T-cell (primary cell): Measurements from ENCODE around the gene PKD2L1. TPM values are rescaled to one million over a fixed set of nuclear protein-coding genes. Genes with fewer than 3 reads are reported as not detected.

Experiments used
- ATAC-seq, 4 experiments: fragments of 200-7000 bp in 3 of 4; fragments of 150-1000 bp in 1 of 4; cut with Tn5 transposase; replicated peaks in 1 of 4; 1 replicate in 3 of 4; 2 replicates in 1 of 4; pipeline ENCODE4 v1.10.0; 2021; ENCODE audit warnings: moderate library complexity in 3 of 4, mild to moderate bottlenecking in 2 of 4, moderate number of reproducible peaks in 1 of 4
- CTCF ChIA-PET, 2 donors: fragments of 300-600 bp; sonication (Branson Sonifier 250); formaldehyde crosslinking; loops; one replicate each; lab custom pipeline; 2022; ENCODE audit warnings: antibody characterized with exemption in 2 of 2; lab: Charles Lee
- POLR2A ChIA-PET, 2 donors: fragments of 300-600 bp; sonication (Branson Sonifier 250); formaldehyde crosslinking; loops; one replicate each; lab custom pipeline; 2022; ENCODE audit warnings: antibody characterized with exemption in 2 of 2; lab: Charles Lee
- DNase-seq, 35 experiments: peaks; one replicate each; pipeline versions ENCODE4 v3.0.0 to v3.0.0-alpha.2; 2013 to 2023
- H3K27ac ChIP-seq: one replicate; pipeline ENCODE4 v1.5.1; 2013; ENCODE audit warnings: low read length
- H3K27me3 ChIP-seq, 2 experiments: replicated peaks in 1 of 2; 1 replicate in 1 of 2; 2 replicates in 1 of 2; pipeline versions ENCODE4 v1.6.1 to v1.7.0; 2013; ENCODE audit warnings: low read length in 1 of 2, mixed read lengths in 1 of 2; ENCODE audit not compliant: control insufficient read depth in 2 of 2, insufficient read depth in 2 of 2; ENCODE audit errors: extremely low read depth in 1 of 2
- H3K36me3 ChIP-seq, 2 donors: 1 replicate in 1 of 2; 2 replicates in 1 of 2; pipeline versions ENCODE4 v1.6.1 to v1.7.0; 2013; ENCODE audit warnings: low read length in 1 of 2; ENCODE audit not compliant: control insufficient read depth in 2 of 2, insufficient read depth in 1 of 2; ENCODE audit errors: extremely low read depth in 1 of 2
- H3K4me1 ChIP-seq, 2 experiments: 1 replicate in 1 of 2; 2 replicates in 1 of 2; pipeline versions ENCODE4 v1.6.1 to v1.7.0; 2013; ENCODE audit warnings: low read length in 2 of 2, mixed read lengths in 1 of 2; ENCODE audit not compliant: insufficient read depth in 2 of 2, control insufficient read depth in 1 of 2; ENCODE audit errors: extremely low read depth in 1 of 2
- H3K4me3 ChIP-seq, 2 donors: 1 replicate in 1 of 2; 2 replicates in 1 of 2; pipeline versions ENCODE4 v1.5.1 to v1.7.0; 2013; ENCODE audit warnings: mild to moderate bottlenecking in 2 of 2, low read length in 1 of 2, moderate library complexity in 1 of 2; ENCODE audit not compliant: control insufficient read depth in 1 of 2; ENCODE audit errors: extremely low read depth in 1 of 2
- H3K9me3 ChIP-seq: 2 replicates; pipeline ENCODE4 v1.7.0; 2013
- H3K27ac Mint-ChIP-seq, 2 donors: one replicate each; pipeline ENCODE4 v1.8.0; 2020 to 2021; ENCODE audit warnings: mild to moderate bottlenecking in 2 of 2, mixed read lengths in 2 of 2
- H3K27me3 Mint-ChIP-seq, 2 donors: one replicate each; pipeline ENCODE4 v1.8.0; 2021 to 2022; ENCODE audit warnings: mixed read lengths in 2 of 2
- H3K36me3 Mint-ChIP-seq: one replicate; pipeline ENCODE4 v1.8.0; 2021; ENCODE audit warnings: mixed read lengths
- H3K4me1 Mint-ChIP-seq, 3 donors: one replicate each; pipeline ENCODE4 v1.8.0; 2020 to 2022; ENCODE audit warnings: mixed read lengths in 3 of 3, mild to moderate bottlenecking in 1 of 3
- H3K4me3 Mint-ChIP-seq, 3 donors: one replicate each; pipeline ENCODE4 v1.8.0; 2020 to 2022; ENCODE audit warnings: mild to moderate bottlenecking in 3 of 3, mixed read lengths in 3 of 3, moderate library complexity in 3 of 3
- H3K9me3 Mint-ChIP-seq, 3 donors: one replicate each; pipeline ENCODE4 v1.8.0; 2020 to 2022; ENCODE audit warnings: mixed read lengths in 3 of 3
- WGBS: methylation state at CpG from one replicate; pipeline ENCODE4 v1.1.5; 2013; ENCODE audit warnings: missing lambda C conversion rate; ENCODE audit not compliant: insufficient coverage; 5-methylcytosine and 5-hydroxymethylcytosine counted together
- total RNA-seq, 35 experiments: library from RNA in 6 of 35; stranded (reverse) in 6 of 35; fragments of 120-200 nt in 1 of 35; gene quantifications; one replicate each; pipeline versions ENCODE4 v1.2.1 to v1.2.4 and lab custom pipeline; 2013 to 2026

The PKD2L1 gene
- total RNA-seq, 5 donors from 2014 or later (not counting 1 experiment from before 2014, with no cell fraction given) = not detected

DNA sequence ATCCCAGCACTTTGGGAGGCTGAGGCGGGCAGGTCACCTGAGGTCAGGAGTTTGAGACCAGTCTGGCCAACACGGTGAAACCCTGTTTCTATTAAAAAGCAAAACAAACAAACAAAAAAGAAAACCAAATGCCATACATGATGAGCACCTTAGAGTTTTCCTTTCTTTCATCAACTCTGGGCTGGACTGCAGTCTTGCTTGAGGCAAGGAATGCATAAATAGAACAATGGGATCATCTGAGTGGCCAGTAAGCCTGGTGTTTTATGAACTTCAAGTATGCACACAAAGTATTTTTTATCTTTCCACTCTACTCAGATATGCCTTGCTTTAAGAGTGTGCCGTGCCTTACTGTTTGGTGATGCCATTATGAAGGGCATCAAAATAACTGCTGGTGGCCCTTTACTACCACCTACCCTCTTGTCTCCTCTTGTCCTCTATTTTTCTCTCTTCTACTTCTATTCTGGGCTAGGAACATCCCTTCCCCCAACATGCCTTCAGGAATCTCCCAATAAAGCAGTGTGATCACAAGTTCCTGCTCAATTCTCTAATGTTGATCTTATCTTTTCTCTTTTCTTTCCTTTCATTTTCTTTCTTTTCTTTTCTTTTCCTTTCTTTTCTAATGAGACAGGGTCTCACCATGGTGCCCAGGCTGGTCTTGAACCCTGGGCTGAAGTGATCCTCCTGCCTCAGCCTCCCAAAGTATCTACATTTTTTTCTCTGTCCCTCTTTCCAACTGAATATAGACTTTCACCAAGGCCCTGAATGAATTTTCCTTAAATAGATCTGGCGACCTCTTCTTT lies 27.2 kb upstream of the PKD2L1 start:
- H3K27me3 ChIP-seq = no peaks in the 10 kb centered on the region
- DNase-seq (no peak), ATAC-seq (no peak)
- peaks cover 9 to 24% of the 10 kb centered on the region in 2 donors for H3K36me3 ChIP-seq
- no peak overlapping the region for H3K4me3 Mint-ChIP-seq
- H3K36me3 Mint-ChIP-seq = peaks cover 43% of the 10 kb centered on the region
- WGBS = 90% methylated on average over 2 of the region's 4 CpGs
- no peak overlapping the region for H3K27ac ChIP-seq
- H3K4me3 ChIP-seq = no peak overlapping the region
- H3K27ac Mint-ChIP-seq = no peak overlapping the region
- CTCF ChIA-PET = no interaction called here
- POLR2A ChIA-PET = no interaction called here
- H3K9me3 ChIP-seq = no peaks in the 10 kb centered on the region
- H3K4me1 ChIP-seq = peaks cover 0 to 4% of the 10 kb centered on the region in 2 experiments
- no peaks in the 10 kb centered on the region for H3K27me3 Mint-ChIP-seq
- peaks cover 7 to 10% (median 9%) of the 10 kb centered on the region in 3 donors for H3K4me1 Mint-ChIP-seq
- no peaks in the 10 kb centered on the region for H3K9me3 Mint-ChIP-seq

DNA sequence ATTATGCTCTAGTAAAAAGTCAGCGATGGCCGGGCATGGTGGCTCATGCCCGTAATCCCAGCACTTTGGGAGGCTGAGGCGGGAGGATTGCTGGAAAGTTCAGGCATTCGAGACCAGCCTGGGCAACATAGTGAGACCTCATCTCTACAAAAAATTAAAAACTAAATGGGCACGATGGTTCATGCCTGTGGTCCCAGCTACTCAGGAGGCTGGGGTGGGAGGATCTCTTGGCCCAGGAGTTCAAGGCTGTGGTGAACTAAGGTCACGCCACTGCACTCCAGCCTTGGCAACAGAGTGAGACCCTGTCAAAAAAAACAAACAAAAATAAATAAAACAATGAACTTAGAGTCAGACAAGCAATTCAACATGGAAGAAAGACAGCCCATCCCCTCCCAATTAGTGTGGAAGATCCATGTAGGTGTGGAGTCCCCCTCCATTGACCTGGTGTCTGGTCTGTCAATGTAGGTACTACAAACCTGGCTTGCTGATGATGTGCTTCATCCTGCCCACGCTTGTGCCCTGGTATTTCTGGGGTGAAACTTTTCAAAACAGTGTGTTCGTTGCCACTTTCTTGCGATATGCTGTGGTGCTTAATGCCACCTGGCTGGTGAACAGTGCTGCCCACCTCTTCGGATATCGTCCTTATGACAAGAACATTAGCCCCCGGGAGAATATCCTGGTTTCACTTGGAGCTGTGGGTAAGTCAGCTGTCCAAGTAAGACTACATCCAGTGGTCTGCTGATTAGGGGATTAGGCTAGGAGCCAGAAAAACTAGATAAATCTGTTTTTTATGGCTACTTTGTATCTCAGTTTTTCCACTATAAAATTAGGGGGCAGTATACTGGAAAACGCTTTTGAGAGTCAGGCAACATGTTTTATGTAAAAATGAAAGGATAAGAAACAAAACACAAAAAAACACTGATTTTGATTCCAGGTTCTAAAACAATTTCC lies 26.3 kb upstream of the PKD2L1 start:
- no peak overlapping the region for H3K27ac ChIP-seq
- CTCF ChIA-PET = interaction anchor here in 1 of 2 donors (0.6 kb wide), 1 partner anchor 54 kb away, joined by 3 read pairs; no protein-coding TSS in a partner anchor

DNA sequence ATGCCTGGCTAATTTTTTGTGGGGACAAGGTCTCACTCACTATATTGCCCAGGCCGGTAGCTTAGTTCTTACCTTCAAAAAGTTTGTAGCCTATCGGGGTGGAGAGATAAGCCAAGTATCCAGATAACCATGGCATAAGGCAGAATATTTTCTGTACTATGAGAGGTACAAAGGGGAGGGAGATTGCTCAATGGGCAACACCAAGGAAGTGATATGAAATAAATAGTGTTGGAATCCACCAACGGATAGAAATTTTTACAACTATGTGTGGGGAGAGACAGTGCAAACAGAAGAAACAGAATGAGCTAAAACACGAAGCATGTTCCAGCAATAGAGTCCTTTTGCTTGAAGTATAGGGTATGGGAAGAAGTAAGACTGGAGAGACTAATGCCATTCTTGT lies 25.1 kb upstream of the PKD2L1 start:
- Histone ChIP-seq H3K9me3 (no peaks in the 10 kb centered on the region), H3K27ac (no peak overlapping the region), H3K4me1 (peaks cover 0 to 4% of the 10 kb centered on the region in 2 experiments), H3K36me3 (peaks cover 11 to 25% of the 10 kb centered on the region in 2 donors), H3K4me3 (no peak overlapping the region), H3K27me3 (no peaks in the 10 kb centered on the region)
- CTCF ChIA-PET = no interaction called here
- H3K36me3 Mint-ChIP-seq = peaks cover 41% of the 10 kb centered on the region
- DNase-seq = no peak
- no peaks in the 10 kb centered on the region for H3K27me3 Mint-ChIP-seq
- H3K27ac Mint-ChIP-seq = no peak overlapping the region
- no peak overlapping the region for H3K4me3 Mint-ChIP-seq
- ATAC-seq = no peak
- peaks cover 7 to 10% (median 9%) of the 10 kb centered on the region in 3 donors for H3K4me1 Mint-ChIP-seq
- POLR2A ChIA-PET = no interaction called here
- 96% methylated on average over 3 of the region's 4 CpGs for WGBS
- H3K9me3 Mint-ChIP-seq = no peaks in the 10 kb centered on the region

More for the DNA sequence above, 26.3 kb upstream of the PKD2L1 start:
- Mint-ChIP-seq H3K27me3 (no peaks in the 10 kb centered on the region), H3K9me3 (no peaks in the 10 kb centered on the region), H3K4me1 (peaks cover 7 to 10% (median 9%) of the 10 kb centered on the region in 3 donors), H3K4me3 (no peak overlapping the region), H3K27ac (no peak overlapping the region), H3K36me3 (peaks cover 42% of the 10 kb centered on the region)
- H3K4me3 ChIP-seq = no peak overlapping the region
- H3K36me3 ChIP-seq = peaks cover 11 to 25% of the 10 kb centered on the region in 2 donors
- H3K27me3 ChIP-seq = no peaks in the 10 kb centered on the region
- 94% methylated on average over 8 of the region's 14 CpGs for WGBS
- ATAC-seq (no peak), DNase-seq (no peak)
- POLR2A ChIA-PET = no interaction called here
- H3K9me3 ChIP-seq = no peaks in the 10 kb centered on the region
- peaks cover 0 to 4% of the 10 kb centered on the region in 2 experiments for H3K4me1 ChIP-seq

DNA sequence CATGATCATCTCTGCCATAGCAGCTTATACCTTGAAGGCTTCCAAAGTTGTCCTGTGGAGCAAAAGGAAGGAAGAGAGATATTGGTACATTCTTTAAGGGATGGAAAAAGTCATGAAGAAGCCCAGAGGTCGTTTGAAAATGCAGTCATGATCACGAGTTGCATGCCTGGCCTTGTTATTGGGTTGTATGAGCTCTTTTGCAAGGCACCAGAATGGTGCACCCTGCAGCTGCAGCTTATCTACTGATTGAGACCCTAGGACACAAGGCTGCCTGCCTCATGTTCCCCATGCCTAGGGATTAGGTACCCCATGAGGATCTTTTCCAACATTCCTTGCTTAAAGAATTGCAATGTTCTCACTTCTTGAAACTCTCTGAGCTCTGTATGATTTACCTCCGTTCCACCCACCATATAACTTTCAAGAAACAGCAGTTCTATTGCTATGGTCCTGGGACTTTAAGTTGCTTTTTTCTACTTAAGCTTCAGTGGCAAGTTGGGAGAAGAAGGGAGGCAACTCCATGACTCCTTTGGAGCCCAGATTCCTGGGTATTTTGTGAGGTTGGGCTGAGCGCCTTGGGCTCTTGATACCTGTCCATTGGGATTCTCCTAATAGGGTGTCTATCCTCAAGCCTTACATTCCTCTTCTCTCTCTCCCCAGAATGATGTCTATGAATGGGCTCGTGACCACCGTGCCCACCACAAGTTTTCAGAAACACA lies 23.9 kb upstream of the PKD2L1 start:
- peaks cover 11 to 25% of the 10 kb centered on the region in 2 donors for H3K36me3 ChIP-seq
- H3K4me3 ChIP-seq = no peak overlapping the region
- Mint-ChIP-seq H3K4me1 (peaks cover 3 to 10% (median 3%) of the 10 kb centered on the region in 3 donors), H3K36me3 (peaks cover 41% of the 10 kb centered on the region), H3K27me3 (no peaks in the 10 kb centered on the region), H3K9me3 (no peaks in the 10 kb centered on the region), H3K27ac (no peak overlapping the region), H3K4me3 (no peak overlapping the region)
- peaks cover 1 to 4% of the 10 kb centered on the region in 2 experiments for H3K4me1 ChIP-seq
- no peaks in the 10 kb centered on the region for H3K27me3 ChIP-seq
- DNase-seq (no peak), ATAC-seq (no peak)
- ChIA-PET CTCF (interaction anchor here (0.6 to 0.7 kb wide), 4 partner anchors 17 to 257 kb away, joined by 3 to 8 read pairs (median 4); no protein-coding TSS in a partner anchor), POLR2A (interaction anchor here (0.6 to 0.7 kb wide), 3 partner anchors 56 to 191 kb away, joined by 3 to 10 read pairs (median 4); no protein-coding TSS in a partner anchor)
- H3K9me3 ChIP-seq = no peaks in the 10 kb centered on the region
- H3K27ac ChIP-seq = no peak overlapping the region
- 66% methylated on average over 2 of the region's 6 CpGs for WGBS

DNA sequence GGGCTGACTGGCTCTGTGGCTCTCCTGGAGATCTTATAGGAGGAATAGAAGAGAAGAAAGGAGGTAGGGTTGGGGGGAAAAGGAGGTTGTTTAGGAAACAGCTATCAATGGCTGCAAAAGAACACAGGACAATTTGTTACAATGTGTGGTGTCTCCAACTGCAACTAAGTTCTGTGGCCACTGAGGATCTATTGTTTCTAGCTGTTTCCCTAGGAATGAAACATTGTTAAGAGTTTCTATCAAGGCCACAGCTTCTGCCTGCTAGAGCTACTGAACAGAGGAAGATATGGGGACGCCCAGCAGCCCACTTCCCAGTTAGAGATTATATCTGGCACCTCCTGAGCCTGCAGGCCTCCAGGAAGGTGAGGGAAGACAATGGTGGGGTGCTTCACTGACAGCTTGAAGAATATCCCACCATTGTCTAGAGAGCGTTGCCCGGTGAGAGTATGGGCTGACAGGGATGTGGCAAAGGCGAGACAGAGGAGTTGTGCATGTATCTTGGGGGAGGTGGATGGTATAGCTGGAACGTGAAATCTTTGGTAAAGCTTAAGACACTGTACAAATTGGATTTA lies 21.0 kb upstream of the PKD2L1 start:
- ATAC-seq (no peak), DNase-seq (no peak)
- no peak overlapping the region for H3K27ac ChIP-seq
- H3K27me3 ChIP-seq = peaks cover 0 to 9% of the 10 kb centered on the region in 2 experiments
- Mint-ChIP-seq H3K36me3 (peaks cover 33% of the 10 kb centered on the region), H3K27me3 (peaks cover 0 to 5% of the 10 kb centered on the region in 2 donors), H3K4me3 (no peak overlapping the region), H3K4me1 (peaks cover 16 to 27% (median 18%) of the 10 kb centered on the region in 3 donors), H3K9me3 (no peaks in the 10 kb centered on the region), H3K27ac (no peak overlapping the region)
- CTCF ChIA-PET = interaction anchor here (0.6 to 1.6 kb wide), 3 partner anchors 14 to 184 kb away, joined by 3 to 8 read pairs (median 5); partner anchors contain the start of gene HIF1AN (in 1 of the 2)
- H3K36me3 ChIP-seq = peaks cover 4 to 16% of the 10 kb centered on the region in 2 donors
- no peak overlapping the region for H3K4me3 ChIP-seq
- WGBS = 95% methylated on average over 5 of the region's 5 CpGs
- H3K9me3 ChIP-seq = no peaks in the 10 kb centered on the region
- POLR2A ChIA-PET = interaction anchor here in 1 of 2 donors (0.5 kb wide), 1 partner anchor 30 kb away, joined by 4 read pairs; no protein-coding TSS in a partner anchor
- H3K4me1 ChIP-seq = peaks cover 2 to 27% of the 10 kb centered on the region in 2 experiments
